GM10266 (cell line): ENCODE results near the gene DLAT.
A peak's percentile ranks its signal among the peaks of the same experiment; 100 is the strongest.
"Not testable (repeated sequence)": the region's sequence is repeated elsewhere in the genome, so short reads cannot be mapped to it uniquely, and the experiment has no call there.

Experiments
- DNase-seq: peaks from one replicate; pipeline ENCODE4 v3.0.0; 2012; ENCODE audit errors: extremely low spot score
- TF ChIP-seq, protein P1 (sequence below): IDR thresholded peaks from 2 replicates; pipeline ENCODE4 v1.5.1; 2012; ENCODE audit warnings: mild to moderate bottlenecking, low read depth; ENCODE audit not compliant: control insufficient read depth, insufficient read depth; ENCODE audit errors: missing control alignments

DLAT gene

DNA sequence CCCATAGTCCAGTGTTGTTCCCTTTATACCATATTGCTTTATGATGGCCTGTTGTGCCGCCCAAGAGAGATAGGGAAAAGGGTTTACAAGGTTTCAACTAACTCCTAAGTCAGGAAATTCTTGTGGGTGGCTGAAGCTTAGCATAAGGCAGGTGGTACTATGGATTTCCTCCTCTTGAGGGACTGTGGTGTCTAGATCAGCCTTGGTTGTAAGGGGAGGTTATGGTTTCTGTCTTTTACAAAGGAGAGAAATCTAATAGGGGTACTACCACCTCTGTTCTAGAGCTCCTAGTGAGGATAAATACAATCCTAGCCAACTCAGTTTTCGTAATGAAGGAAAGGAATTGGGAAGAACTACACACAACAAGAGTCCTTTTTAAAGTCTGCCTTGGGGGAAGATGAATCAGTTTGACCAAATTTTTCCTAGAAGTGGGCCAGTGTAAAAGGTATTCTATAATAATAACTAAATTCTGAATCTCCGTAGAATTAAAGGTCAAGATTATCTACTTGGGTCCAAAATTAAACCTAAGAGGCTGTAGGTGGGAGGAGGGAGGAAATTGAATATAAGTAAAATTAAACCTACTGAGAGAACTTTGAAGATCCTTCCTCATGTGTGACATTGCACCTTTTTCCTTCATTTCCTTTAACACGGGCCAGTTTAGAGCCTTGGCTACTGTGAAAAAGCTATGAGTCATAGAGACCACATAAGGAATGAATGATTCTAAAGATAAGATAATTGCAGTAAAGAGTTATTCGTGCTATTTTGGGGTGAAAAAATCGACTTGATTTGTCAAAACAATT is 17.2 kb downstream of the DLAT start:
- TF ChIP-seq, protein P1, sequence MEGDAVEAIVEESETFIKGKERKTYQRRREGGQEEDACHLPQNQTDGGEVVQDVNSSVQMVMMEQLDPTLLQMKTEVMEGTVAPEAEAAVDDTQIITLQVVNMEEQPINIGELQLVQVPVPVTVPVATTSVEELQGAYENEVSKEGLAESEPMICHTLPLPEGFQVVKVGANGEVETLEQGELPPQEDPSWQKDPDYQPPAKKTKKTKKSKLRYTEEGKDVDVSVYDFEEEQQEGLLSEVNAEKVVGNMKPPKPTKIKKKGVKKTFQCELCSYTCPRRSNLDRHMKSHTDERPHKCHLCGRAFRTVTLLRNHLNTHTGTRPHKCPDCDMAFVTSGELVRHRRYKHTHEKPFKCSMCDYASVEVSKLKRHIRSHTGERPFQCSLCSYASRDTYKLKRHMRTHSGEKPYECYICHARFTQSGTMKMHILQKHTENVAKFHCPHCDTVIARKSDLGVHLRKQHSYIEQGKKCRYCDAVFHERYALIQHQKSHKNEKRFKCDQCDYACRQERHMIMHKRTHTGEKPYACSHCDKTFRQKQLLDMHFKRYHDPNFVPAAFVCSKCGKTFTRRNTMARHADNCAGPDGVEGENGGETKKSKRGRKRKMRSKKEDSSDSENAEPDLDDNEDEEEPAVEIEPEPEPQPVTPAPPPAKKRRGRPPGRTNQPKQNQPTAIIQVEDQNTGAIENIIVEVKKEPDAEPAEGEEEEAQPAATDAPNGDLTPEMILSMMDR, result no peak
- DNase-seq, result no peak

GRCh38 chr11:112042961-112043304 is 17.7 kb downstream of the DLAT start:
- TF ChIP-seq, protein P1, result no peak
- no peak for DNase-seq

- DNase-seq, result no peak
- TF ChIP-seq, protein P1, result no peak
Measured at GRCh38 chr11:112044961-112045360, 19.8 kb downstream of the DLAT start.

DNA sequence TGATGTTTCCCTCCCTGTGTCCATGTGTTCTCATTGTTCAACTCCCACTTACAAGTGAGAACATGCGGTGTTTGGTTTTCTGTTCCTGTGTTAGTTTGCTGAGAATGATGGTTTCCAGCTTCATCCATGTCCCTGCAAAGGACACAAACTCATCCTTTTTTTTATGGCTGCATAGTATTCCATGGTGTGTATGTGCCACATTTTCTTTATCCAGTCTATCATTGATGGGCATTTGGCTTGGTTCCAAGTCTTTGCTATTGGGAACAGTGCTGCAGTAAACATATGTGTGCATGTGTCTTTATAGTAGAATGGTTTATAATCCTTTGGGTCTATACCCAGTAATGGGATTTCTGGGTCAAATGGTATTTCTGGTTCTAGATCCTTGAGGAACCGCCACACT is 21.4 kb downstream of the DLAT start:
- not testable (repeated sequence) for DNase-seq

DNA sequence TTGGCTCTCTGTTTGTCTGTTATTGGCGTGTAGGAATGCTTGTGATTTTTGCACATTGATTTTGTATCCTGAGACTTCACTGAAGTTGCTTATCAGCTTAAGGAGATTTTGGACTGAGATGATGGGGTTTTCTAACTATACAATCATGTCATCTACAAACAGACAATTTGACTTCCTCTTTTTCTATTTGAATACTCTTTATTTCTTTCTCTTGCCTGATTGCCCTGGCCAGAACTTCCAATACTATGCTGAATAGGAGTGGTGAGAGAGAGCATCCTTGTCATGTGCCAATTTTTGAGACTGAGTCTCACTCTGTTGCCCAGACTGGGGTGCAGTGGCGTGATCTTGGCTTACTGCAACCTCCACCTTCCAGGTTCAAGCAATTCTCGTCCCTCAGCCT is 23.0 kb downstream of the DLAT start:
- DNase-seq, result not testable (repeated sequence)

DNA sequence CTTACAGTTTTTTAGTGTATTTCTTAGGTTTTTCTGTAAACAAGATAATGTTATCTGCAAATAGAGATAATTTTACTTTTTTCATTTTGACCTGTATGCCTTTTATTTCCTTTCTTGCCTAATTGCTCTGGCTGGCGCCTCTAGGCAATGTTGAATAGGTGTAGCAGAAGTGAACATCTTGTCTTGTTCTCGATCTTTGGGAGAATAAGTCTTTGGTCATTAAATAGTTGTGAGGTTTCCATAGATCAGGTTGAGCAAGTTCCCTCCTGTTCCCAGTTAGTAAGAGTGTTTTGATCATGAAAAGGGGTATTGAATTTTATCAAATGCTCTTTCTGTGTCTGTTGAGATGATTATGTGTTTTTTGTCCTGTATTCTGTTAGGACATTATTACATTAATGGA is 24.6 kb downstream of the DLAT start:
- DNase-seq, result no peak
- TF ChIP-seq, protein P1, result no peak

- peak; percentile 27 for DNase-seq
- TF ChIP-seq, protein P1, result no peak
Measured at GRCh38 chr11:112050721-112051120, 25.5 kb downstream of the DLAT start.

- no peak for DNase-seq
- TF ChIP-seq, protein P1, result no peak
Measured at GRCh38 chr11:112051768-112052167, 26.6 kb downstream of the DLAT start.
